Stimulated activated naive CD8-positive, alpha-beta T cell treated with anti-CD3 and anti-CD28 coated beads, Interleukin-15, amount 100 ng/mL, for 72 hours (primary cell): ENCODE results near the gene RPL10A.

Experiments
- ATAC-seq: fragments of 150-1000 bp; cut with Tn5 transposase; 2 replicates; pipeline ENCODE4 v1.10.0; 2021; ENCODE audit warnings: mild to moderate bottlenecking, moderate library complexity
- DNase-seq, 2 donors: peaks; one replicate each; pipeline ENCODE4 v3.0.0; 2021 to 2022
- H3K27ac Mint-ChIP-seq, 2 donors: one replicate each; pipeline ENCODE4 v1.8.0; 2022; ENCODE audit warnings: mild to moderate bottlenecking in 2 of 2, mixed read lengths in 2 of 2, moderate library complexity in 2 of 2
- H3K27me3 Mint-ChIP-seq: one replicate; pipeline ENCODE4 v1.8.0; 2022; ENCODE audit warnings: mixed read lengths
- H3K4me1 Mint-ChIP-seq: one replicate; pipeline ENCODE4 v1.8.0; 2022; ENCODE audit warnings: mild to moderate bottlenecking, mixed read lengths
- H3K4me3 Mint-ChIP-seq, 2 donors: one replicate each; pipeline ENCODE4 v1.8.0; 2022; ENCODE audit warnings: mild to moderate bottlenecking in 2 of 2, mixed read lengths in 2 of 2, moderate library complexity in 1 of 2
- H3K9me3 Mint-ChIP-seq, 2 donors: one replicate each; pipeline ENCODE4 v1.8.0; 2022; ENCODE audit warnings: mixed read lengths in 2 of 2

RPL10A gene

DNA sequence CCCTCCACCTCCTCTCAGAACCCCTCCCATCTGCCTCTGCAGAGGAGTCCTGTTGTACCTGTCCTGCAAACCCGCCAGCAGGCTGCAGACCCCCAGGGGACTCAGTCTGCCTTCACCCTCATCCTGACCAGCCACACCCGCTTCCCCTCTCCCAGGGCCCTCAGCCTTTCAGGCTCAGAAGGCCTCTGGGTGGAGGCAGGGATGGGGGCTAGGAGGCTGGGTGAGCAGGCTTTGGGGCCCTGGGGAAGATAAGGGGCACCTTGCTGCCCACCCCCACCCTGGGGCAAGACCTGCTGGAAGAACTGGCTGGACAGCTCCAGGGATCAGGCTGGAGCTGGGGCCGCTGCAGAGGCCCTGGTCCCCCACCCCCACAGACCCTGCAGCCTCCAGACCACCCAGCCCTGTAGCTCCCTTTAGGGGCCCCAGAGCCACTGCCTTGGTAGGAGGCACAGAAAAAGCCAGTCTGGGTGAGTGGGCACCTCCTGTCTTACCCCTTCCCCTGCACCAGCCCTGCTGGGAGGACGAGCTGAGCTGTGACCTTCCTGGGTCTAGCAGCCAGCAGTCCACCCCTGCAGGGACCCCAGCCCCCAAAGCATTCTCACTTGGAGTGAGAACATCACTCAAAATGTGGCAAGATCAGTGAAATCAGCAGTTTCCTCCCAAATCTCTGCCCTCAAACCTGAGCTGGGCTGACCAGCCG lies 23.5 kb downstream of the RPL10A start:
- no peak overlapping the region for H3K4me3 Mint-ChIP-seq
- H3K27me3 Mint-ChIP-seq: peaks cover 7% of the 10 kb centered on the region
- ATAC-seq (peak; percentile 3), DNase-seq (no peak)
- peaks cover 25% of the 10 kb centered on the region for H3K4me1 Mint-ChIP-seq
- no peaks in the 10 kb centered on the region for H3K9me3 Mint-ChIP-seq
- H3K27ac Mint-ChIP-seq: no peak overlapping the region

- no peak overlapping the region for H3K27ac Mint-ChIP-seq
- peaks cover 7% of the 10 kb centered on the region for H3K27me3 Mint-ChIP-seq
- DNase-seq (no peak), ATAC-seq (no peak)
- H3K9me3 Mint-ChIP-seq: no peaks in the 10 kb centered on the region
- H3K4me3 Mint-ChIP-seq: no peak overlapping the region
- peaks cover 25% of the 10 kb centered on the region for H3K4me1 Mint-ChIP-seq
Observed at GRCh38 chr6:35492258-35492973, 24.2 kb downstream of the RPL10A start.

DNA sequence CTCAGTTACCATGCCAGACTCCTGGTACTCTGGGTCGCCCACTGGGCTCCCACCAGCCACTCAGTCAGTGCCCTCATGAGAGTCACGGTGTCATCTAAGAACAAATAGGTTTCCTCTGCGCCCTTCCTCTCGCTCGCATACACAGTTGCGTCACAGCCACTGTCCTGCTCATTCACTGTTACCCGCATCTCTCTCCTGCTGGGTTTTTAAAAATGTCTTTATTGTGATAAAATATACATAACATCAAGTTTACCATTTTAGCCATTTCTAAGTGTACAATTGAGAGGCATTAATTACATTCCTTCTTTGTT lies 24.7 kb downstream of the RPL10A start:
- Mint-ChIP-seq H3K27me3 (peaks cover 8% of the 10 kb centered on the region), H3K27ac (no peak overlapping the region), H3K9me3 (no peaks in the 10 kb centered on the region), H3K4me3 (no peak overlapping the region), H3K4me1 (peaks cover 25% of the 10 kb centered on the region)
- ATAC-seq (no peak), DNase-seq (no peak)

DNA sequence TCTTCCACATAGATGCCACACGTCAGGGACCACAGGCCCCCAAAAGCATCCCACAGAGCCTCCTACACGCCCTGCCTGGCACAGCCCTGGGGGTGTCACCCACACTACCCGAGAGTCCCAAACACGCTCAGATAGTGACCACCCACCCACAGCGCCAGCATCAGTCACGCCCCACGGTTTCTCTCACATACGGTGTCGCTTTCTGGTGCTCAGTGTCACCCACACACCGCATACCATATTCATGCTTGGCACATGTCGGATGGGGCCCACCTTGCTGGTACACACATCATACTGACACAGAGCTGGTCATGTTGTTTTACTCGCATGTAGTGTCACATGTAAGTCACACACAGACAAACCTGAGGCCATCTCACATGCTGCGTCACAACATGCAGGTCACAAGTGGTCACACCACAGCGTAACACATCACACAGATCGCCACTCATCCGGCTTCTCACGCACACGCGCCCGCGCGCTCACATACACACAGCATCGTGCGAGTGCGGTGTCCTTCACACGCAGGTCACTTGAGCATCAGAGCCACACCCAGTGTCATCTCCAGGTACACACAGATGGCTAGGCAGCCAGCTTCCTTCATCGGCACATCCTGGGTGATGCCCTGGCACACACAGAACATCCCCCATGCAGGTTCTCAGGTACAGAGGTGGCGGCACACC lies 25.2 kb downstream of the RPL10A start:
- Mint-ChIP-seq H3K4me3 (no peak overlapping the region), H3K9me3 (no peaks in the 10 kb centered on the region), H3K27ac (no peak overlapping the region), H3K4me1 (peaks cover 25% of the 10 kb centered on the region), H3K27me3 (peaks cover 13% of the 10 kb centered on the region)
- ATAC-seq (no peak), DNase-seq (no peak)

GRCh38 chr6:35494161-35494563 lies 26.0 kb downstream of the RPL10A start:
- Mint-ChIP-seq H3K4me1 (peaks cover 31% of the 10 kb centered on the region), H3K27me3 (peaks cover 20% of the 10 kb centered on the region), H3K27ac (no peak overlapping the region), H3K9me3 (no peaks in the 10 kb centered on the region), H3K4me3 (no peak overlapping the region)
- no peak for ATAC-seq
- no peak for DNase-seq

DNA sequence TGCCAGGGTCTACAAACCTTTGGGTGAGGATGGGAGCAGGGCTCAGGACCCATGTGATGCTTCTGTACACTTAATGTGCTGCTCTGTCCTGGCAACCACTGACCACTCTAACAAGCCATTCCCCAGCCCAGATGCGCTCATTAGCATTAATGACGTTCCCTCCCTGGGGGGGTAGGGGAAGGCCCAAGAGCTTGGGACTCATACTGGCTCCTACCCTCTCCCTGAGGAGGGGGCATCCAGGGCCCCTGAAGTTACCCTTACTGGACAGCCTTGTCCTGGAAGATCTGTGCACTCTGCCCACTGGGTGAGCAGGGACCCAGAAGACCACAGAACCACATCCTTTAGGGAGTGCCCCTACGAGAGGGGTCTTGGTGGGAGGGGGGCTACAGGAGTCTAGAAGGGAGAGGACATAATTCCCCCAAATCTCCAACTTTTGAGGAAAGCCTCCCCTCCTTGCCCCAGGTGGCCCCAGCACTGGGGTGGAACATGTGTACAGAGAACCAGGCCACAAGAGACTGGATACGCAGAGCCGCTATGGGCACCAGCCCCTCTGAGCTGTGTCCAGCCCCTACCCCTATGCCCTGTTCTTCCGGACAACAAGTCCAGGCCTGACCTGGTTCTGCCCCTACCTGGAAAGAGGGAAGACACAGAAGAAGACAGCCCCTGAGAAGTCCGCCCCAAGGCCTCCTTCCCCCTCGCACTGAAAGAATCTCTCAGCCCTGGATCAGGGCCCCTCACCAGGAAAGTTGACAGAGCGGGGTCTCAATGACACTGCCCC lies 27.2 kb downstream of the RPL10A start:
- Mint-ChIP-seq H3K27ac (no peak overlapping the region), H3K27me3 (peaks cover 30% of the 10 kb centered on the region), H3K9me3 (no peaks in the 10 kb centered on the region), H3K4me1 (peaks cover 31% of the 10 kb centered on the region), H3K4me3 (peak overlapping the region; percentile 21 to 55)
- DNase-seq (no peak), ATAC-seq (no peak)

GRCh38 chr6:35496036-35496840 lies 28.0 kb downstream of the RPL10A start:
- ATAC-seq: peak; percentile 53
- Mint-ChIP-seq H3K27me3 (peaks cover 30% of the 10 kb centered on the region), H3K4me1 (peaks cover 31% of the 10 kb centered on the region)

DNA sequence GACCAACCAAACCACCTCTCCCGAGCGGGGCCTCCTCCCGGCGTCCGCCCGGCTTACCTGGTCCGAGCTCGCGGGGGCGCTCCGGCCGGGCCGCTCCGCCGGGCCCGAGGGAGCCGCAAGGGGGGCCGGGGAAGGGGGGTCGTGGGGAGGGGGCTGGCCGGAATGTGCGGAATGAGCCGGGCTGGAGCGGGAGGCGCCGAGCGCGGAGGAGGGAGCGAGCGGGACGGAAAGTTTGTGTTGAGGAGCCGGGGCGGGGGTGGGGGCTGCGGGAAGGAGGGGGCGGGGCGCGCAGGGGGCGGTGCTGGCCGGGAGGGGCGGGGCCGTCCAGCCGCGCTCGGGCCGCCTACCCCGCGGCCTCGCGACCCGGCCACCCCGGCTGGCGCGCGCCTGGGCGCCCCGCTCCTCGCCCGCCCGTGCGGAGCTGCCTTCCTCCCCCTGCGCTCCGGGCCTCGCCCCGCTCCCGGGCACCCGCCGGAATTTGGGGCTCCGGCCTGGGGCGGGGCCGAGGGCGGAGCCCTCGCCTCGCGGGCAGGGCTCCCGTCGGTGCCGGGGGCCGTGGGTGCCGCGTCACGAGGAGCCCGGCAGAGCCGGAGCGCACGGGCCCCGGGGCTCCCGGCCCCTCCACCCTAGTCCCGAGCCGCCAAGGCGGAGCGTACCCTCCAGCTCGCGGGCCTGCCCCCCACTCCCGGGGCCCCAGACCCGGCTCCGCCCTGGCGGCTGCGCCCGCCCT lies 28.8 kb downstream of the RPL10A start, which contains the start of gene TEAD3:
TSS of gene TEAD3 (minus strand) at position 239 of the 730 bp plus-strand sequence.
- Mint-ChIP-seq H3K4me1 (peaks cover 31% of the 10 kb centered on the region), H3K4me3 (peak within 1 kb of the TSS; percentile 80 to 86), H3K27me3 (peaks cover 30% of the 10 kb centered on the region), H3K9me3 (no peaks in the 10 kb centered on the region), H3K27ac (peak within 1 kb of the TSS; percentile 22 to 28)
- ATAC-seq (peak; percentile 70), DNase-seq (peak; percentile 52 to 68)

More at GRCh38 chr6:35496036-35496840, 28.0 kb downstream of the RPL10A start:
- Mint-ChIP-seq H3K9me3 (no peaks in the 10 kb centered on the region), H3K27ac (no peak overlapping the region), H3K4me3 (peak overlapping the region; percentile 31 to 66)
- no peak for DNase-seq

DNA sequence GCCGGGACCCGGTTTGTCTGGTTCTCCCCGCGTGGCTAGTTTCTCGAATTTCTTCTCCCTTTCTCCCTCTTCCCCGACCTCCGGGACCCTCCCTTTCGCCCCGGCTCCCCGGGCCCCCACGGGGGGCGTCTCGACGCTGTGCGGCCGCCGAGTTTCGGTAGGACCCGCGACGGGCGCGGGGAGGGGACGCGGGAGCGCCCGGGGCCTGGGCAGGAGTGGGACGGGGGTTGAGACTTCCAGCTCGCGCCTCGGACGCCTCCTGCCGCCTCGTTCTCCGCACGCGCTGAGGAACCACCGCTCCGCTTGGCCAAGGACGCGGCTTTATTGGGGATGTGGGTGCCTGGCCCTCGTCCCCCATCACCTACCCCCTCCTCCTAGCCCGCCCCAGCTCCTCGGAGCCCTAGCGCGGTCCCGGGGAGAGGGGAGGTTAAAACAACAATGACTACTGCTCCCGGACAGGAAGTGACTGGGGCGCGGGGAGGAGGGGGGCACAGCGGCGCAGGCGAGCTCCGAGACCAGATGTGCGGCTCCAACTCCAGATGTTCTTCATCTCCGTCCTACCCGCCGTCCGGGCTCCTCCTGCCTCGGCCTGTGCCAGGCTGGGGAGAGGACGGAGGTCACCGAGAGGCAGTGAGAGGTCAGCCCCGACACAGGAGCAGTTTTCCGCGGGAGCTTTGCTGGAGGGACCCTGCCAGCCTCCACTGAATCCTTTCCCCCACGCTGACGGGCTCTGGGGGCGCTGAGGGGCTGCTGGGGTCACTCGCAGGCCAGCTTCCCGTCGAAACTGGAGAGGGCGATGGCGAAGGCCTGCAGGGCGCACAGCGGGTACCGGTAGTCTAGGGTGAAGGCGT lies 29.6 kb downstream of the RPL10A start:
- H3K9me3 Mint-ChIP-seq: no peaks in the 10 kb centered on the region
- H3K4me3 Mint-ChIP-seq: peak overlapping the region; percentile 80 to 86
- peak overlapping the region; percentile 22 to 28 for H3K27ac Mint-ChIP-seq
- ATAC-seq (peak; percentile 64), DNase-seq (peak; percentile 53 to 57)
- peaks cover 27% of the 10 kb centered on the region for H3K4me1 Mint-ChIP-seq
- H3K27me3 Mint-ChIP-seq: peaks cover 34% of the 10 kb centered on the region

GRCh38 chr6:35498422-35499067 lies 30.3 kb downstream of the RPL10A start:
- no peaks in the 10 kb centered on the region for H3K9me3 Mint-ChIP-seq
- ATAC-seq (no peak), DNase-seq (no peak)
- peaks cover 42% of the 10 kb centered on the region for H3K27me3 Mint-ChIP-seq
- H3K4me3 Mint-ChIP-seq: peak overlapping the region; percentile 80 to 86
- H3K4me1 Mint-ChIP-seq: peaks cover 28% of the 10 kb centered on the region
- no peak overlapping the region for H3K27ac Mint-ChIP-seq

- no peaks in the 10 kb centered on the region for H3K9me3 Mint-ChIP-seq
- no peak overlapping the region for H3K27ac Mint-ChIP-seq
- H3K4me3 Mint-ChIP-seq: no peak overlapping the region
- DNase-seq (no peak), ATAC-seq (no peak)
- peaks cover 22% of the 10 kb centered on the region for H3K4me1 Mint-ChIP-seq
- peaks cover 45% of the 10 kb centered on the region for H3K27me3 Mint-ChIP-seq
Observed at GRCh38 chr6:35499372-35499771, 31.2 kb downstream of the RPL10A start.

DNA sequence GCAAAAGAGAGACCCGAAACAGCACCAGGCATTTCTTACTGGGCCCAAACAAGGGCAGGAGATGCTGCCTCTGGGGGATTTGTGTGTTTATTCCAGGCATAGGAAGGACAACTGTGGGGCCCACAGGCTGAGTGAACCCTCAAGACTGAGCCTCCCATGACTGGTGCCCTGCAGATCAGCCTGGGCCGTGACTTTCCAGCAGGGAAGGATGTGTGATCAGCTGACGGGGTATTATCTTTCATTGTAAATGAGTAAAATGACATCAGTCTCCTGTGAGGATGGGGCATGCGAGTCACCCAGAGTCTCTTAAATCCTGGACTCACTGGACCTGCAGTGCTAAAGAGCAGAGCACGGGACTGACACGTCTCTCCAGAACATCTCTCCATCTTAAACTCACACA lies 32.6 kb downstream of the RPL10A start:
- H3K27ac Mint-ChIP-seq: no peak overlapping the region
- H3K27me3 Mint-ChIP-seq: peaks cover 38% of the 10 kb centered on the region
- no peak overlapping the region for H3K4me3 Mint-ChIP-seq
- no peaks in the 10 kb centered on the region for H3K9me3 Mint-ChIP-seq
- no peak for ATAC-seq
- H3K4me1 Mint-ChIP-seq: peaks cover 22% of the 10 kb centered on the region
- DNase-seq: no peak

GRCh38 chr6:35501784-35502183 lies 33.6 kb downstream of the RPL10A start:
- H3K4me3 Mint-ChIP-seq: no peak overlapping the region
- peaks cover 38% of the 10 kb centered on the region for H3K27me3 Mint-ChIP-seq
- peaks cover 22% of the 10 kb centered on the region for H3K4me1 Mint-ChIP-seq
- no peaks in the 10 kb centered on the region for H3K9me3 Mint-ChIP-seq
- H3K27ac Mint-ChIP-seq: peak overlapping the region in 1 of 2 donors; percentile 53
- ATAC-seq: no peak
- no peak for DNase-seq
